Activated T-cell treated with anti-CD3 and anti-CD28 coated beads for 1 hour (primary cell): ENCODE data around the gene FAM20C.
"Not testable (repeated sequence)": the region's sequence is repeated elsewhere in the genome, so short reads cannot be mapped to it uniquely, and the experiment has no call there.

Experiments
- DNase-seq: peaks from one replicate; pipeline ENCODE4 v3.0.0-alpha.2; 2020; ENCODE audit warnings: low read depth

The FAM20C gene

DNA sequence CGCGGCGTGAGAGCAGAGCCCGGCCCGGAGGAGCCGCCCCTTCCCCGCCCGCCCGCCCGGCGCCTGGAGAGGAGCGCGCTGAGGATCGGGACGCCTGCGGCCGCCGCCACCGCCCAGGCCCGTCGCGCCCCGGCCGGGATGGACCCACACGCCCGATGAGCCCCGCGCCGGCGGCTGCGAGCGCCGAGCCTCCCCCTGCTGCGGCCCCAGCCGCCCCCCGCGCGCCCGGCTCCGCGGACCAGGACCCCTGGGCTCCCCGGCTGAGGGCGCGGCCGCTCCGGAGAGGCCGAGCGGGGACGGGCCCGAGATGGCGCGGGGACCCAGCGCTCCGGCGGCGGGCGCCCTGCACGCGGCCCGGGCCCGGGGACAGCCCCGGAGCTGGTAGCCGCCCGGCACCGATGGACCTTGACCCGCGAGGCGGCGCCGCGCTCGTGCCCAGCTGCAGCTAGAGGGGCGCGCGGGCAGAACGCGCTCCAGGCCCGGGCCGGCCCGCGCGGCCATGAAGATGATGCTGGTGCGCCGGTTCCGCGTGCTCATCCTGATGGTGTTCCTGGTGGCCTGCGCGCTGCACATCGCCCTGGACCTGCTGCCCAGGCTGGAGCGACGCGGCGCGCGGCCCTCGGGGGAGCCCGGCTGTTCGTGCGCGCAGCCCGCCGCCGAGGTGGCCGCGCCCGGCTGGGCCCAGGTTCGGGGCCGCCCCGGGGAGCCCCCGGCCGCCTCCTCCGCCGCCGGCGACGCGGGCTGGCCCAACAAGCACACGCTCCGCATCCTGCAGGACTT, 520 bp downstream of the FAM20C start:
- no peak for DNase-seq

DNA sequence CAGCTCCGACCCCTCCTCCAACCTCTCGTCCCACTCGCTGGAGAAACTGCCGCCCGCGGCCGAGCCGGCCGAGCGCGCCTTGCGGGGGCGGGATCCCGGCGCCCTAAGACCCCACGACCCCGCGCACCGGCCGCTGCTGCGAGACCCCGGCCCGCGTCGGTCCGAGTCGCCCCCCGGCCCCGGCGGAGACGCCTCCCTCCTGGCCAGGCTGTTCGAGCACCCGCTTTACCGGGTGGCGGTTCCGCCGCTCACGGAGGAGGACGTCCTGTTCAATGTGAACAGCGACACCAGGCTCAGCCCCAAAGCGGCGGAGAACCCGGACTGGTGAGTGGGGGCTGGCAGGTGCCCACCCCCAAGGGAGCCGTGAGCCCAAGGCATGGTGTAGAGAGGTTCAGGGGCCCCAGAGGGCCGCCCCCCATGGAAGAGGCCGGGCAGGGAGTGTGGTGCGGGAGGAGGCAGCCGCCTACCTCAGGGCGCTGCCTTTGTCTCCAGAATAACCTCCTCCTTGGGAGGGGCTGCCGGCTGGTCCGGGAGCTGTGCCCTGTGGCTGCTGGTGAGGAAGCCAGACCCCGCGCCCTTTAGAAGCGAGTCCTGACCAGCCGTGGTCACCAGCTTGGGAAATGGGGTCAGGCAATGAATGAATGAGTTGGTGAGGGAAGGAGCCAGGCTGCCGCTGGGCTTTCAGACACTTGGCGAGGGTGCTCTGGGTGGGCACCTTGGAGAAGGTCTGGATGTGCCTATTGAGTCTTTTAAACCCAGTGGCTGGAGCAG, 1.3 kb downstream of the FAM20C start:
- no peak for DNase-seq

DNA sequence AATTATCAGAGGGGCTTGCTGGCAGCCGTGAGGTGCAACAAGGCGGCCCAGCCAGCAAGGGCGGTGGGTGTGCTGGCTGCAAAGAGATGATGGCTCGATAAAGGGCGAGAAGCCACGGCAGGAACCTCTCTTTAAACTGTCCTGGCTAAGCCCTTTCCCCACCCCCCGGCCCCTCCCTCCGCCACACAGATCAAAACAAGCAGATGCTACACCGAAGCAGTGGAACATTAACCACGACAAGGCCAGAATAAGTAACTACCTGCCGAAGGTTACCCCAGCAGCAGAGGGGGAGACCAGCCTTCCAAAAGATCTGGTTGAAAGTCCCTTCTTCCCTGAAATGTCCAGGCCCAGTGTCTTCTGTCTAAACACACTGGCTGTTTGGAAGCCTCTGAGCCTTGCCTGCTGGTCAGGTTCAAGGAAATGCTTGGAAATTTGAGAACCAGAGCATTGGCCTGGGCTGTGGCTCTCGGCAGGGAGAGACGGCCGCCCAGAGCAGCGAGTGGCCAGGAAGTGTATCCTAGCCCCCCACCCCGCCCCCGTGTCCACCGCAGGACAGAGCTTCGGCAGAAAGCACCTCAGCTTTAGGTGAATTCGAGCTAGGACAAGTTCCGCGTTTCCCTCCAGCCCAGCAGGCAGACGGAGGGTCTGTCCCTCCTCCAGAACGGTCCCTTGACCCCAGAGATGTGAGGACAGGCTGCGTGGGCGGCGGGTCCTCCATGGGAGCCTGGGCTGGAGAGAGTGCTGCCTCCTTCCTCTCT, 2.1 kb downstream of the FAM20C start:
- DNase-seq, result no peak

DNA sequence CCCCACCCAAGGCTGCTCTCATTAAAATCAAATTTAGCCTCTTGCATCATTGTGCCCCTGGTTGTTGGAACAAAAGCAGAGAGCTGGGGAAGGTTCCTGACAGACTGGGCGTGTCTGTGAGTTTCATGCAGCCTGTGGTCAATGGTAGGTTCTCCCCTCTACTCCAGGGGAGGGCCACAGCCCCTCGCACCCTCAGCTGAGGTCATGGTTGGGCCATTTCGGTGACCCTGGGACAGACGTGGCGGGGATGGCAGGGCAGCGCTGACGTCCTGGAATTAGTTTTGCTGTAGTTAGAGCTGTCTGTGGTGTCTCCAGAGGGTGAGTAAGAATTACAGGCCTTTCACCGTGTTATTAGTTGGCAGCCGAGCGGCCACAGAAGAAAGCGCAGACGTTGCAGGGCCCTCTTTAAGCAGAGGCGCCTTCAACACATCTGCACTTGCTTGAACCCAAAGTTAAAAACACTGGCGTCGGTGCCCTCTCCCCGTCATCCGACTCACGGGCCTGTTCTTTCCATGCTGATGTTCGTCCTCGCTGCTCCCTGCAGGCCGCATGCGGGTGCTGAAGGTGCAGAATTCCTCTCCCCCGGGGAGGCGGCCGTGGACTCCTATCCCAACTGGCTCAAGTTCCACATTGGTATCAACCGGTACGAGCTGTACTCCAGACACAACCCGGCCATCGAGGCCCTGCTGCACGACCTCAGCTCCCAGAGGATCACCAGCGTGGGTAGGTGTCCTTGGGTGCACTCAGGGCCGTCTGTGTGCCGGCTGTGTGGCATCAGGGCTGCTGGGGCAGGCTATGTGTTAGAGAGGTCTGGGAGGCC, 2.8 kb downstream of the FAM20C start:
- DNase-seq, result no peak

DNA sequence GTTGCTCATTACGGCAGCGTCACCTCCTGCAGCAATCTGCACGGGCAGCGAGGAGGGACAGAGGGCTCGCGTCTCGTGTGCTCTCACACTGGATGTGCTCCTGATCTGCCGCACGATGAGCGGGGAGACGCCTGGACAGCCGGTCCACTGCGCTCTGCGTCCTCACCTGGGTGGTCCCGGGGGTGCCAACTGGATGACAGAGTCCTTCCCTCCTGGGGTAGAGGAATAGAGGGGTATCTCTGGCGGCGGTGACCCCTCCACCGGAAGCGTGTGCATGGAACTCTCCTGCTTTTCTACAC, 3.4 kb downstream of the FAM20C start:
- no peak for DNase-seq

DNA sequence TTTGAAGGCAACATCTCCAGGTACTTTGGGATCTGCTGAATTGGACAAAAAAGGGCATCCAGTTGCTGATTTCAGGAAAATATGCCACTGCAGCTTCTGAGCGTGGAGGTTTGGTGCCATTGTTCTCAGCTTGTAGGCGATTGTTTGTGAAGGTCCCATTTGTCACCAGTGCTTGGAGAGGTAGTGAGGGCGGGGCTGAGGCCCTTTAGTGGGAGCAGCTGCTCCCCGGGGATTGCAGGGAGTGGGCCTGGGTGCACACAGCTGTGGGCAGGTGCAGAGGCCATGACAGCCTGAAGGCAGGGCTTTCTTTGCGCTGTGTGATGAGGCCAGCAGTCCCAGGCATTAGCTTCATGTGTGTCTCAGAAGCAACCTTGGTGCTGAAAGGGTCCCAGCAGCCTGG, 3.9 kb downstream of the FAM20C start:
- no peak for DNase-seq

DNA sequence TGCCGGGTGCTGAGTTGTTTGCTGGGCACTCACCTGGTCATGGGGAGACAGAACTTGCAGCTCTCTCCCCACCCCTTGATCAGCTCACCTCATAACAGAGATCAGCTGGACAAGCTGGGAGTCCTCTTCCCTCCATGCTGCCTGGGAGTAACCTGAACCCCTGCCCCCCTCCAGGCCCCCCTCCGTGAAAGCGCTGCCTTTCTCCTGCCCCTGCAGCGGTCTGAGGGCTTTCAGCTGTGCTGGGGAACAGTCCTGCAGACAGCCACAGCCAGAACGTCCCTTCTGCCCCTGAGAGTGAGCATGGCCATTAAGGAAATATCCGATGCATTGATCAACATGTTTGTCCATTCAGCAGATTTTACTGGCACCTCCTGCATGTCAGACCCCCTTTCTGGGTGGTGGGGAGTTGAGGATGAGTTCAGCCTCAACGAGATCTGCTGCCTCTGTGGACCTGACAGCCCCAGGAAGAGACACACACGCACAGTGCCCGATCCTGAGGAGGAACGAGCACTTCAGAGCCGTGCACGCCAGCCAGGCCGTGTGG, 4.5 kb downstream of the FAM20C start:
- no peak for DNase-seq

DNA sequence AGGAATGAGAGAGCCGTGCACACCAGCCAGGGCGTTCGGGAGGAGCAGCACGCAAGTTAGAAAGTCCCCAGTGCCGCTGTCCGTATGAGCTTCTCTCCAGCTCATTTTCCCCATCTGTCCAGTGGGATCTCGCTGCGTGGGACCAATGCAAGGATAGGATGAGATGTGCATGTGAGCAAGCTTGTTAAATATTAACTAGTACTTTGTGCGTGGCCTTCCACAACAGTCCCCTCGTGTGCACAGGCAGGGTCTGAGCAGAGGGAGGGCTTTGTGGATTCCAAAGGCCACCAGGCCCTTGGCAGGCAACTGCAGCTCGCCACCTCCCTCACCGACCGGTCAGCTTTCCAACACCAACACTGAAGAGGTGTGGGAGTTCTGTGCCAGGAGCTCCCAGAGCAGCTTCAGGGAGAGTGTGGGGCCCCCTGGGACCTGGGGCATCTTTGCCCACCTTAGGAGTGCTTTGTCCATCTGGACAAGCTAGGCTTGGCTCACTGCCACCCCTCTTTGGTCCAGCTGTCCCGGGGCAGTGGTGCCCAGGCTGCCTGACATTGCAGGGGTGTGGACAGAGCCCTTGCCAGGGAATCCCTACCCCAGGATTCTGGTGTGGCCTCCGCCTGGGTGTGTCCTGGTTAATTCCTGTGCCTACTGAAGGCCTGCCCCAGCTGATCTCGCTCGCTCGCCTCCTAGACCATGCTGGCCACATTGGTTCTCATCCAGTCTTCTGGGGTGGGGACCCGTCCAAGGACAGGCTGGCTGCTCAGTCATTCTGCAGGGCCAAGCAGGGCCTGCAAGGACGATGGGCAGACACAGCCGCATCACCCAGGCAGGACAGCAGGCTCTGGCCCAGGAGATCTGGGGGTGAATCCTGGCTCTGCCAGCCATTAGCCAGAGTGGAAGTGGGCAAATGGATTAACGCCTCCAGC, 5.3 kb downstream of the FAM20C start:
- DNase-seq, result no peak

DNA sequence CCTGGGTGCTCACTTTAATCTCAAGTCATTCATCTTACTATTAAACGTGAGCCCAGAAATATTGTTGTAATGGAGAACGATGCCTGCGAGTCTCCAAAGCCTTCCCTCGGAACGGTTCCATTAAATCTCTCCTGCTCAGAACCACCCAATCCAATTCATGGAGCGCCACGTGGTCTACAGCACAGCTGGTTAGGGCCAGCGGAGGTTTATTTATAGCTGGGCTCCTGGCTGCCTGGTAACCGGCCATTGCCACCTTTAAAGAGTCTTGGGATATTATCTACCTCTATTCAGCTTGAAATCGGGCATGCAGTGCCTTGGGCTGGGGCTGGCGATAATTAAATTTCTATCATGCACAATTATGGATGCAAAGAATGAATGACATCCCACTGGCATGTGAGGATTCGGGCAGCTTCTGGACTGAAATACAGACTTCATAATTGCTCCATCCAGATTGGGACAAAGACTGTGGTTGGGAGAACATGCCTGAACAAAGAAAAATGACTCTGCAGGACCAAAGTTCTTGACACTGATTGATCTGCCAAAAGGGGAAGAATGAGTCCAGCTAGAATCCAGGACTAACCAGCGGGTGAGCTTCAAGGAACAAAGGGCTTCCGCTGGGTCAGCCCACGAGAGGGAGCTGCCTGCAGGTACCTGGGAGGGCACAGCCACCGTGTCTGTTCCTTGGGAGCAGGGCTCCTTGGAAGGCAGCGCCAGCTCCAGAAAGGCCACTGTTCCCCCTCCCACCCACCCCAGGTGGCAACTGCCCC, 7.3 kb downstream of the FAM20C start:
- no peak for DNase-seq

DNA sequence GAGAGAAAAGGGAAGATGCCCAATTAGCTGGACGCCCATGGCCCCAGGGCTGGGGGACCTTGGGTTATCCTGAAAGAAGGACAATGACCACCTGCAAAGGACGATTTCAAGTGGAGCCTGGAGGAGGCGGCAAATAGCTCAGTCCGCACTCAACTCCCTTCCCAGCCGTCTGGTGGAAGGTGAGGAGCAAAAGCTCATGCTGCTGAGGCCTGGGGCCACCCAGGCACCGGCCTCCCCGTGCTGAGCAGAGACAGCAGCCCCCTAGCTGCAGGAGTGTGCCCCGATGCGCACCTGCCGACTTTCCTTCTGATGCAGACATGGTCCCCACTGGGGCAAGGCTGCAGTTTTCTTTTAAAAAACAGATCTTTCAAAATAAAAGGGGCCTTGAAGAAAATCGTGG, 7.9 kb downstream of the FAM20C start:
- DNase-seq, result no peak

DNA sequence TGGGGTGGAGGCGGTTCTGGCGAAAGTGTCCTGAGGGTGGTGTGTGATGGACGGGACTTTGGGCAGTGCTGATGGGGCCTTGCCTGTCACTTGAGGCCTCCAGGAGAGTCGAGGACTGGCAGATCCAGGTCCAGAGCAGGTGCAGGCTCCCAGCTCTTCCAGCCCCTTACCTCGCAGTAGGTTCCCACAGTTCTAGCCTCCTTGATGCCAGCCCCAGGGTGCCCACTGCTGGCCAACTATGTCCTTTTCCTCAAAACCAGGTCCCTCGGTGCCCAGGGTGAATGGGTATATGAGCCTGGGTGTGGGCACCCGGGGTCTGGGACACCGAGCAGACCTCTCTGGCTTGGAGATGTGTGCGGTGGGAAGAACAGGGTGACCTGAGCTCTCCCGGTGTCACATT, 8.3 kb downstream of the FAM20C start:
- no peak for DNase-seq

DNA sequence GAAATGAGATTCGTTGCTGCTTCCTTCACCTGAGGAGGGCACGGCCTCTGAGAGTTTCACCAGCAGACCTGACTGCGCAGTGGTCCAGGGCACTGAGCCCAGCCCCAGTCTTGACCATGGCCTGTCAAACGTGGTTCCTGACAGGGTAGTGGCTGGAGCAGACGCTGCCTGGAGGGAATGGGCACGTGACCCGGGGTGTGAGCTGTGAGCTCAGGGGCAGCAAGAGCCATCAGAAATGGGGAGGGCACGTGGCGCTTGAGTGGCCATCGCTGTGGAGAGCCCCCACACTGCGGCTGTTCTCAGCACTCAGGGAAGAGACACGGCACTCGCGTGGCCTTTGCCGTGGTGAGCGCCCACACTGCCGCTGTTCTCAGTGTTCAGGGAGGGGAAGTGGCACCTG, 12.0 kb downstream of the FAM20C start:
- no peak for DNase-seq

DNA sequence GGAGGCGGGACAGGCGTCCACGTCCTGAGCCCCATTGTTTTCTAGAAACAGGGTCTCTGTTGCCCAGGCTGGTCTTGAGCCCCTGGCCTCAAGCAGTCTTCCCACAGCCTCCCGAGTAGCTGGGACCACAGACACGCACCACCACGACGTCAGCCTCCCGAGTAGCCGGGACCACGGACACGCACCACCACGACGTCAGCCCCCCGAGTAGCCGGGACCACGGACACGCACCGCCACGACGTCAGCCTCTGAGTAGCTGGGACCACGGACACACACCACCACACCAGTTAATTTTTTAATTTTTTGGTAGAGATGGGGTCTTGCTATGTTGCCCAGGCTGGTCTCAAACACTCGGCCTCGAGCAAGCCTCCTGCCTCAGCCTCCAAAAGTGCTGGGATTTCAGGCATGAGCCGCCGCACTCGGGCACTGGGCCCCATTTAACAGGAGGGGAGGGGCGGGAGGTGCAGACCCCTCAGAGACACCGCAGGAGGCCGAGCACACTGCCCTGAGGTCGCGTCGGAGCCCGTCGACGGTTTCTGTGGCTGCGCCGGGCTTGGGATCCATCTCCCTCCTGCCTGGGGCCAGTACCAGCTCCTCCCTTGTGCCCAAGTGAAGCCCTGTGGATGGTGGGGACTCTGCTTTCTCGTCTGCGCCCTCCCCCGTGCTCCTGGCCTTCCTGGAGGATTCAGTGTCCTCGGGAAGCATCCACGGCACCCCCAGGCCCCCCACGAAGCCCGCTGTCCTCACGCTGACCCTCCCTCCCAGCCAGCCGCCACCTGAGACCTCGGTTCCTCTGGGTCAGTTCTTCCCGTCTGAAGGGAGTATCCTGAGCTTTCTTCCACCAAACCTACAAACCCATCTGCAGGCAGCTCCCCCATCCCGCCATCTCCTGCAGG, 13.0 kb downstream of the FAM20C start:
- DNase-seq, result no peak

DNA sequence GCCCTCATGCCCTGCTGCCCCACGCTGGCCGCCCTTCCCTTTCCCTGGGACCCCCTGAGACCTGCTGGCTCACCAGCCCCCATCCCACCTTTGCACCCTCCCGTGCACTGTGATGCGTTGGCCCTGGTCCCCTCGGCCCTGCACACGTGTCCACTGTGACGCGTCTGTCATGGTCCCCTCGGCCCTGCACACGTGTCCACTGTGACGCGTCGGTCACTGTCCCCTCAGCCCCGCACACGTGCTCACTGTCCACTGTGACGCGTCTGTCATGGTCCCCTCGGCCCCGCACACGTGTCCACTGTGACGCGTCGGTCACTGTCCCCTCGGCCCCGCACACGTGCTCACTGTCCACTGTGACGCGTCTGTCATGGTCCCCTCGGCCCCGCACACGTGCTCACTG, 14.0 kb downstream of the FAM20C start:
- DNase-seq, result not testable (repeated sequence)

DNA sequence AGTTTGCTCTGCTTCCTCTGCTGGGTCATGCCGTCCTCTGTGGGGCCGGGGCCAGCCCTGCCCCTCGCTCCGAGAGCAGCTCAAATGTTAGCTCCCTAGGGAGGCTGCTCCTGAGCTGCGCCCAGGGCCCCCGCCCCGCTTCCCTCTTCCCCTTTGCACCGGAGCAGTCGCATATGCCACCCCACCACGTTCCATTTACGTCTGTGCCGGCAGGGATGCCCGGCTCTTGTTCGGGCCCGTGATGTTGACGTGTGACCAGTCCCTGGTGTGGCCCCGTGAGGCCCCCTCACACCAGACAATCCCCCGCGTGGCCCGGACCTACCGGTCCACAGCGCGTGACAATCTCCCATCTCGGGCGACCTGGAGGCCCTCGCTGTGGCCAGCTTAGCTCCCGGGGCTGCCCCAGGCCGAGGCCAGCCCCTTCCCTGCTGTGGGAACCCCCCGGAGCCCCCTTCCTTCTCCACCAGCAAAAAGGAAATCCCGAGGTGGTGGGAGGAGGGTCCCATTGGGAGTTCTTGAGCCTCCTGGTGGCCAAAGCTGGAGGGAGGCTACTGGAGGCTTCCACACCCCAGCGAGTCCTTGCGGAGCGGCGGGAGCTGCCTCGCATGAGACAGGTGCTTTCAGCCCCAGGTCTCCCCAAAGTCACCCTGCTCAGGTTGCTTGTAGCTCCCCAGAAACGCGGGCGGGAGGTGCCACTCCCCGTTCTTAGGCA, 15.2 kb downstream of the FAM20C start:
- no peak for DNase-seq

DNA sequence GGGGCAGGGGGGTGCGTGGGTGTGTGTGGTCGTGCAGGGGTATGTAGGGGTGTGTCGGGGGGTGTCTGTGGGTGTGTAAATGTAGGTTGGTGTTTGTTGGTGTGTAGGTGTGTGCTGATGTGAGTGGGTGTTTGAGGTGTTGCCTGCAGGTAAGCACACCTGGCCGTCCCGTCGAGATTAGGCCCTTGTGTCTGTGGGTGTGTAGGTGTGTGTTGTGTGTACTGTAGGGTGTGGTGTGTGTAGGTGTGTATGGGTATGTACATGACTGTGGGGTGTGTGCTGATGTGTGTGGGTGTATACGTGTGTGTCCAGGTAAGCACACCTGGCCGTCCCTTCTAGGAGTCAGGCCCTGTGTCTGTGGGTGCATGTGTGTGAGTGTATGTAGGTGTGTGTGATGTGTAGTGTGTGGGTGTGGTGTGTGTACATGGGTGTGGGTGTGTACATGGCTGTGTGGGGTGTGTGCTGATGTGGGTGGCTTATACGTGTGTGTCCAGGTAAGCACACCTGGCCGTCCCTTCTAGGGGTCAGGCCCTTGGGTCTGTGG, 15.8 kb downstream of the FAM20C start:
- DNase-seq, result no peak

DNA sequence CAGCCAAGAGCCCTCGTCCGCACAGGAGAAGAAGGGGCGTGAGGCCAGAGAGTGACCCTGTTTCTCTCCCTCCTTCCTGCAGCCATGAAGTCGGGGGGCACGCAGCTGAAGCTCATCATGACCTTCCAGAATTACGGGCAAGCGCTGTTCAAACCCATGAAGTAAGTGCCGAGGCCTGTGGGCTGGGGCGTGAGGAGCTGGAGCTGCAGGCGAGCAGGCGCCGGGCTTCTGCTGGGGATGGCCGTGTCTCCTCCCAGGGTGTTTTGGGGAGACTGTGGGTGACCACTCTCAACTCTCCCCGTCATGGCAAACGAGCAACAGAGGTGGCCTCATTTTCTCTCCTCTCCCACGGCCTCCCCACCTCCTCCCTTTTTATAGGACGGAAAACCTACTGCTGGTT, 16.4 kb downstream of the FAM20C start:
- no peak for DNase-seq

DNA sequence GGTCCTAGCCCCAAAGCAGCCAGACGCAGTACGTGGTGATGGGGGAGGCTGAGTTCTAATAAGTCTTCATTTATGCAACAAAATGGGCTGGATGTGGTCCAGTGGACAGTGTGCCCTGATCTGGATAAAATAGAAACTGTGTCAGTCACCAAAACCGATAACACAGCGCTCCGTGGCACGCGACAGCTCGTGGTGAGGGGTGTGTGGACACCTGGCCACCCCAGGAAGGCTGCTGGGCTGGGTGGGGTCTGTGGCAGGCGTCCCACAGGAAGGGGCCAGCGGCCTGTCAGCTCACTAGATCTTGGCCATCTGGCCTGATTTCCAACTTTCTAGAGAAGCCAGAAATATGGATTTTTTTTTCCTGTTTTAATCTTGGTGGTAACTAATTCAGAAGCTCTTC, 17.0 kb downstream of the FAM20C start:
- DNase-seq, result no peak
